ENCODE data around the gene ACOT13.

DNA sequence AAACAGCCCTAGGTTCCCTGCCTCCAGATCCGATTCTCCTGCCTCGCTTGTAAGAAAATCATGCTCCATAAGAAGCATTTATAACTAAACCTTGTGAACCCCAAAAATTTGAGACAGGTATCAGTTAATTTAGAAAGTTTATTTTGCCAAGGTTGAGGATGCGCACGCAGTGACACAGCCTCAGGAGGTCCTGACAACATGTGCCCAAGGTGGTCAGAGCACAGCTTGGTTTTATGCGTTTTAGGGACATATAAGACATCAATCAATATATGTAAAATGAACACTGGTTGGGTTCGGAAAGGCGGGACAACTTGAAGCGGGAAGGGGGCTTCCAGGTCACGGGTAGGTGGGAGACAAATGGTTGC is 2.1 kb downstream of the ACOT13 start:
- TF ChIP-seq, protein P1, sequence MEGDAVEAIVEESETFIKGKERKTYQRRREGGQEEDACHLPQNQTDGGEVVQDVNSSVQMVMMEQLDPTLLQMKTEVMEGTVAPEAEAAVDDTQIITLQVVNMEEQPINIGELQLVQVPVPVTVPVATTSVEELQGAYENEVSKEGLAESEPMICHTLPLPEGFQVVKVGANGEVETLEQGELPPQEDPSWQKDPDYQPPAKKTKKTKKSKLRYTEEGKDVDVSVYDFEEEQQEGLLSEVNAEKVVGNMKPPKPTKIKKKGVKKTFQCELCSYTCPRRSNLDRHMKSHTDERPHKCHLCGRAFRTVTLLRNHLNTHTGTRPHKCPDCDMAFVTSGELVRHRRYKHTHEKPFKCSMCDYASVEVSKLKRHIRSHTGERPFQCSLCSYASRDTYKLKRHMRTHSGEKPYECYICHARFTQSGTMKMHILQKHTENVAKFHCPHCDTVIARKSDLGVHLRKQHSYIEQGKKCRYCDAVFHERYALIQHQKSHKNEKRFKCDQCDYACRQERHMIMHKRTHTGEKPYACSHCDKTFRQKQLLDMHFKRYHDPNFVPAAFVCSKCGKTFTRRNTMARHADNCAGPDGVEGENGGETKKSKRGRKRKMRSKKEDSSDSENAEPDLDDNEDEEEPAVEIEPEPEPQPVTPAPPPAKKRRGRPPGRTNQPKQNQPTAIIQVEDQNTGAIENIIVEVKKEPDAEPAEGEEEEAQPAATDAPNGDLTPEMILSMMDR (IDR thresholded peaks at IDR 0.05; ENCODE audit: poor library complexity) = no peak
- TF ChIP-seq EZH2 (IDR thresholded peaks at IDR 0.05; ENCODE audit: borderline replicate concordance) = no peak

Data from hepatocyte (in vitro differentiated cells).